HL-60 (cell line): ENCODE measurements around the gene PARP6.

Experiments used
- POLR2AphosphoS5 ChIP-seq: IDR thresholded peaks from 2 replicates; pipeline ENCODE4 v1.6.1; 2012; ENCODE audit warnings: low read depth
- SPI1 ChIP-seq: IDR thresholded peaks from 2 replicates; pipeline ENCODE4 v1.6.1; 2012; ENCODE audit warnings: low read depth, mild to moderate bottlenecking, borderline replicate concordance
- TF ChIP-seq, protein P1 (sequence below): IDR thresholded peaks from one replicate; pipeline ENCODE4 v1.5.1; 2011; ENCODE audit warnings: low read length, control low read depth, inconsistent platforms; ENCODE audit not compliant: insufficient read depth
- TF ChIP-seq, protein P2 (sequence below): IDR thresholded peaks from 2 replicates; pipeline ENCODE4 v1.6.1; 2012; ENCODE audit warnings: low read depth; ENCODE audit not compliant: insufficient replicate concordance

DNA sequence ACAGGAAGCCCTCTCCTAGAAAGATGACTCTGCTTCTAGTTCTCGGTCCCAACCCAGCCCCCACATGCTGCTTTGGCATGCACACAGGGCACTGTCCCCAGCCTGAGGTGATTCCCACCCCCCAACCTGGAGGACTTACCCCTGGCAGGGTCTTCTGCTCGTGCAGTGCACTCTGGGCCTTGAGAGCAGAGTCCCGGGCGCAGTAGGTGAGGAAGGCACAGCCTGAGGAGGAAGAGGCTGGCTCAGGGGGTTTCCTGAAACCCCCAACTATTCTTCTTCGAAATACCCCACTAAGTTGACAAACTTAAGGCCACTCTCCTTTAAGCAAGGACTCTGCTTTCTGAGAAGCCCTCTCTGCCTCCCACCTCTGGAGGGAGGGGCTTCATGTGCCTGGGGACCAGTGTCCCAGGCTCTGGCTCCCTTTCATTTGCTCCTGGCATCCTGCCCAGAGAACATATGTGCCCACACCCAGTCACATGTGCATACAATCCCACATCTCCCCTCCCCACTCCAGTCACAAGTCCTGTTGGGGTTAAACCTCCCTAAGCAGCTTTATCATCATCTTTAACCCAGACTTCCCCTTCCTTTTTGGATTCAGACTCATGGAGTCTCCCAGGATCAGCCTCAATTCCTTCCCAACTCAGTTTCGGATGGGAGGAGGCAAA is 43.5 kb upstream of the PARP6 start:
- TF ChIP-seq SPI1 (no peak), POLR2AphosphoS5 (no peak)
- TF ChIP-seq, protein P1, sequence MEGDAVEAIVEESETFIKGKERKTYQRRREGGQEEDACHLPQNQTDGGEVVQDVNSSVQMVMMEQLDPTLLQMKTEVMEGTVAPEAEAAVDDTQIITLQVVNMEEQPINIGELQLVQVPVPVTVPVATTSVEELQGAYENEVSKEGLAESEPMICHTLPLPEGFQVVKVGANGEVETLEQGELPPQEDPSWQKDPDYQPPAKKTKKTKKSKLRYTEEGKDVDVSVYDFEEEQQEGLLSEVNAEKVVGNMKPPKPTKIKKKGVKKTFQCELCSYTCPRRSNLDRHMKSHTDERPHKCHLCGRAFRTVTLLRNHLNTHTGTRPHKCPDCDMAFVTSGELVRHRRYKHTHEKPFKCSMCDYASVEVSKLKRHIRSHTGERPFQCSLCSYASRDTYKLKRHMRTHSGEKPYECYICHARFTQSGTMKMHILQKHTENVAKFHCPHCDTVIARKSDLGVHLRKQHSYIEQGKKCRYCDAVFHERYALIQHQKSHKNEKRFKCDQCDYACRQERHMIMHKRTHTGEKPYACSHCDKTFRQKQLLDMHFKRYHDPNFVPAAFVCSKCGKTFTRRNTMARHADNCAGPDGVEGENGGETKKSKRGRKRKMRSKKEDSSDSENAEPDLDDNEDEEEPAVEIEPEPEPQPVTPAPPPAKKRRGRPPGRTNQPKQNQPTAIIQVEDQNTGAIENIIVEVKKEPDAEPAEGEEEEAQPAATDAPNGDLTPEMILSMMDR: no peak
- TF ChIP-seq, protein P2, sequence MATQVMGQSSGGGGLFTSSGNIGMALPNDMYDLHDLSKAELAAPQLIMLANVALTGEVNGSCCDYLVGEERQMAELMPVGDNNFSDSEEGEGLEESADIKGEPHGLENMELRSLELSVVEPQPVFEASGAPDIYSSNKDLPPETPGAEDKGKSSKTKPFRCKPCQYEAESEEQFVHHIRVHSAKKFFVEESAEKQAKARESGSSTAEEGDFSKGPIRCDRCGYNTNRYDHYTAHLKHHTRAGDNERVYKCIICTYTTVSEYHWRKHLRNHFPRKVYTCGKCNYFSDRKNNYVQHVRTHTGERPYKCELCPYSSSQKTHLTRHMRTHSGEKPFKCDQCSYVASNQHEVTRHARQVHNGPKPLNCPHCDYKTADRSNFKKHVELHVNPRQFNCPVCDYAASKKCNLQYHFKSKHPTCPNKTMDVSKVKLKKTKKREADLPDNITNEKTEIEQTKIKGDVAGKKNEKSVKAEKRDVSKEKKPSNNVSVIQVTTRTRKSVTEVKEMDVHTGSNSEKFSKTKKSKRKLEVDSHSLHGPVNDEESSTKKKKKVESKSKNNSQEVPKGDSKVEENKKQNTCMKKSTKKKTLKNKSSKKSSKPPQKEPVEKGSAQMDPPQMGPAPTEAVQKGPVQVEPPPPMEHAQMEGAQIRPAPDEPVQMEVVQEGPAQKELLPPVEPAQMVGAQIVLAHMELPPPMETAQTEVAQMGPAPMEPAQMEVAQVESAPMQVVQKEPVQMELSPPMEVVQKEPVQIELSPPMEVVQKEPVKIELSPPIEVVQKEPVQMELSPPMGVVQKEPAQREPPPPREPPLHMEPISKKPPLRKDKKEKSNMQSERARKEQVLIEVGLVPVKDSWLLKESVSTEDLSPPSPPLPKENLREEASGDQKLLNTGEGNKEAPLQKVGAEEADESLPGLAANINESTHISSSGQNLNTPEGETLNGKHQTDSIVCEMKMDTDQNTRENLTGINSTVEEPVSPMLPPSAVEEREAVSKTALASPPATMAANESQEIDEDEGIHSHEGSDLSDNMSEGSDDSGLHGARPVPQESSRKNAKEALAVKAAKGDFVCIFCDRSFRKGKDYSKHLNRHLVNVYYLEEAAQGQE: no peak
